Measurements from ENCODE around the gene S100A7A.

DNA sequence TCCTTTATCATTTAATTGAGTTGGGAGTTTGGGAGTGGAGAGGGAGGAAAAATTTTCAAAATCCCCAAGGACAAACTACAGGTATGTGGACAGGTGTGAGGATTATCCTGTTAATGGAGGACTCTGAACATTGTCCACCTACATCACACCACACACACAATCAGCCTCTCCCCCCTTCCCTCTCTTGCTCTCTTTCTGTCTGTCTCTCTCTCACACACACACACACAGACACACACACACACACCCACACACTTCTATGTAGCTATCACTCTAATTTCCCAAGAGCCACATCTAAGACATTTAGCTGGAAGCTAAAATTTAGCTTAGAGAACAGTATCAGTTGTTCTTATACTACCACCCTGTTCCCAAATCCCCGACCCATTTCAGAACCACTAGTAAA lies 26.9 kb upstream of the S100A7A start:
- TF ChIP-seq, protein P1, sequence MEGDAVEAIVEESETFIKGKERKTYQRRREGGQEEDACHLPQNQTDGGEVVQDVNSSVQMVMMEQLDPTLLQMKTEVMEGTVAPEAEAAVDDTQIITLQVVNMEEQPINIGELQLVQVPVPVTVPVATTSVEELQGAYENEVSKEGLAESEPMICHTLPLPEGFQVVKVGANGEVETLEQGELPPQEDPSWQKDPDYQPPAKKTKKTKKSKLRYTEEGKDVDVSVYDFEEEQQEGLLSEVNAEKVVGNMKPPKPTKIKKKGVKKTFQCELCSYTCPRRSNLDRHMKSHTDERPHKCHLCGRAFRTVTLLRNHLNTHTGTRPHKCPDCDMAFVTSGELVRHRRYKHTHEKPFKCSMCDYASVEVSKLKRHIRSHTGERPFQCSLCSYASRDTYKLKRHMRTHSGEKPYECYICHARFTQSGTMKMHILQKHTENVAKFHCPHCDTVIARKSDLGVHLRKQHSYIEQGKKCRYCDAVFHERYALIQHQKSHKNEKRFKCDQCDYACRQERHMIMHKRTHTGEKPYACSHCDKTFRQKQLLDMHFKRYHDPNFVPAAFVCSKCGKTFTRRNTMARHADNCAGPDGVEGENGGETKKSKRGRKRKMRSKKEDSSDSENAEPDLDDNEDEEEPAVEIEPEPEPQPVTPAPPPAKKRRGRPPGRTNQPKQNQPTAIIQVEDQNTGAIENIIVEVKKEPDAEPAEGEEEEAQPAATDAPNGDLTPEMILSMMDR (IDR thresholded peaks at IDR 0.05) = no peak
- no peak for TF ChIP-seq POLR2A (IDR thresholded peaks at IDR 0.05)

Measured in Peyer's patch (tissue), 4 donors.